ENCODE data around the gene PIK3CB. TPM values are rescaled to one million over a fixed set of nuclear protein-coding genes. Genes with fewer than 3 reads are reported as not detected.

Gene PIK3CB
- total and polyA plus RNA-seq, 2 of the 8 experiments (the other 6 are each of a cell fraction or from before 2014, with no cell fraction given), result 8.3 to 35.2 TPM

GRCh38 chr3:138862924-138863775 lies 28.4 kb upstream of the PIK3CB start (continued):
- peak; percentile 69 for TF ChIP-seq E2F6 (IDR thresholded peaks at IDR 0.05)
- TF ChIP-seq SIN3A (conservative IDR thresholded peaks at IDR 0.05 in 1 of 2, IDR thresholded peaks at IDR 0.05 in 1 of 2; ENCODE audit: low read depth in 1 of 2, low read length in 2 of 2), result no peak
- TF ChIP-seq SP4 (IDR thresholded peaks at IDR 0.05; ENCODE audit: low read length), result no peak
- no peak for TF ChIP-seq TAF1 (IDR thresholded peaks at IDR 0.05; ENCODE audit: low read depth, low read length)
- no peak for TF ChIP-seq BRCA1 (IDR thresholded peaks at IDR 0.05; ENCODE audit: low read depth, low read length)
- TF ChIP-seq RBBP5 (IDR thresholded peaks at IDR 0.05; ENCODE audit: borderline replicate concordance, low read depth, low read length), result 0 out of 2 replicates have a peak, but pooled peaks have one; percentile 52
- TF ChIP-seq RNF2 (IDR thresholded peaks at IDR 0.05; ENCODE audit: borderline replicate concordance, low read depth, low read length, missing control alignments, poor library complexity, severe bottlenecking), result no peak
- TF ChIP-seq JUND (IDR thresholded peaks at IDR 0.05; ENCODE audit: low read length), result no peak
- no peak for TF ChIP-seq SP1 (IDR thresholded peaks at IDR 0.05; ENCODE audit: low read depth, low read length)
- TF ChIP-seq POLR2A (IDR thresholded peaks at IDR 0.05; ENCODE audit: control extremely low read depth in 1 of 2, low read depth in 2 of 2, low read length in 2 of 2), result peak in 1 of 2 experiments; percentile 66; a peak in 2 of 3 replicates
- TF ChIP-seq NANOG (IDR thresholded peaks at IDR 0.05; ENCODE audit: insufficient read depth, low read depth, low read length, poor library complexity, severe bottlenecking), result no peak
- TF ChIP-seq HDAC6 (IDR thresholded peaks at IDR 0.05; ENCODE audit: low read depth, low read length), result no peak
- TF ChIP-seq EGR1 (IDR thresholded peaks at IDR 0.05; ENCODE audit: borderline replicate concordance, low read depth, low read length), result no peak
- no peak for TF ChIP-seq CHD1 (IDR thresholded peaks at IDR 0.05; ENCODE audit: low read depth, low read length)
- no peak for TF ChIP-seq TCF12 (IDR thresholded peaks at IDR 0.05; ENCODE audit: low read depth, low read length)
- TF ChIP-seq, protein P1, sequence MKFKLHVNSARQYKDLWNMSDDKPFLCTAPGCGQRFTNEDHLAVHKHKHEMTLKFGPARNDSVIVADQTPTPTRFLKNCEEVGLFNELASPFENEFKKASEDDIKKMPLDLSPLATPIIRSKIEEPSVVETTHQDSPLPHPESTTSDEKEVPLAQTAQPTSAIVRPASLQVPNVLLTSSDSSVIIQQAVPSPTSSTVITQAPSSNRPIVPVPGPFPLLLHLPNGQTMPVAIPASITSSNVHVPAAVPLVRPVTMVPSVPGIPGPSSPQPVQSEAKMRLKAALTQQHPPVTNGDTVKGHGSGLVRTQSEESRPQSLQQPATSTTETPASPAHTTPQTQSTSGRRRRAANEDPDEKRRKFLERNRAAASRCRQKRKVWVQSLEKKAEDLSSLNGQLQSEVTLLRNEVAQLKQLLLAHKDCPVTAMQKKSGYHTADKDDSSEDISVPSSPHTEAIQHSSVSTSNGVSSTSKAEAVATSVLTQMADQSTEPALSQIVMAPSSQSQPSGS (IDR thresholded peaks at IDR 0.05; ENCODE audit: low read length), result no peak
- no peak for TF ChIP-seq FOSL1 (IDR thresholded peaks at IDR 0.05; ENCODE audit: insufficient read depth, low read depth, low read length)
- no peak for TF ChIP-seq EZH2 (IDR thresholded peaks at IDR 0.05; ENCODE audit: low read depth, low read length, severe bottlenecking)
- no peak for TF ChIP-seq ASH2L (IDR thresholded peaks at IDR 0.05; ENCODE audit: low read length)
- TF ChIP-seq KDM5A (IDR thresholded peaks at IDR 0.05; ENCODE audit: low read length), result no peak
- no peak for TF ChIP-seq YY1 (IDR thresholded peaks at IDR 0.05; ENCODE audit: low read depth, low read length)
- no peak for TF ChIP-seq KDM1A (IDR thresholded peaks at IDR 0.05; ENCODE audit: borderline replicate concordance, low read length)
